Adrenal gland (tissue), 5 donors: Measurements from ENCODE around the gene SMIM45.

Experiments
- POLR2A ChIP-seq, 2 donors: fragments of 450-650 bp; IDR thresholded peaks; one replicate each; pipeline ENCODE4 v1.6.1; 2017; ENCODE audit warnings: antibody characterized with exemption in 2 of 2, mild to moderate bottlenecking in 2 of 2, moderate library complexity in 1 of 2
- TF ChIP-seq, protein P1 (sequence below), 6 experiments: fragments of 450-650 bp in 4 of 6; fragments of 200-600 bp in 2 of 6; sonication (generic) in 1 of 6; IDR thresholded peaks; 1 replicate in 5 of 6; 2 replicates in 1 of 6; pipeline versions ENCODE4 v1.5.1 to v1.8.0; 2016 to 2021; ENCODE audit warnings: antibody characterized with exemption in 6 of 6, mild to moderate bottlenecking in 2 of 6, moderate library complexity in 1 of 6
- donor health status: DM: no; HTN: no; CAD: no.

DNA sequence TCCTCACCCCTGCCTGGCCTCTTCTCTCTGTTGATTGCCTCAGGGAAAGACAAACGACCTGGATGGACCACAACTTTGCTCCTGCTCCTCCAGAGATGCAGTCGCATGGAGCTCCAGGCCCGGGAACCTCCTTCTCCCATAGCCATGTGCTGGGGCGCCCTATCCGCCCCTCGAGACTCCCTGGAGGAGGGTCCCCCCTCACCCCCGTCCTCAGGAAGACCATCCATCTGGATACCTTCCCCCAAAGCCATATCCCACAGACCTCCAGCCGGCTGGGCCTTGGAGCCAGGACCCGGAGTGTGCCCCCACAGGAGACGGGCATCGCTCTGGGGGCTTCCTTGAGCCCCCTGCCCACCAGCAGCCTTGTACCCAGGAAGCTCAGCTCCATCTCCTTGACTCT, 19.5 kb downstream of the SMIM45 start:
- TF ChIP-seq, protein P1, sequence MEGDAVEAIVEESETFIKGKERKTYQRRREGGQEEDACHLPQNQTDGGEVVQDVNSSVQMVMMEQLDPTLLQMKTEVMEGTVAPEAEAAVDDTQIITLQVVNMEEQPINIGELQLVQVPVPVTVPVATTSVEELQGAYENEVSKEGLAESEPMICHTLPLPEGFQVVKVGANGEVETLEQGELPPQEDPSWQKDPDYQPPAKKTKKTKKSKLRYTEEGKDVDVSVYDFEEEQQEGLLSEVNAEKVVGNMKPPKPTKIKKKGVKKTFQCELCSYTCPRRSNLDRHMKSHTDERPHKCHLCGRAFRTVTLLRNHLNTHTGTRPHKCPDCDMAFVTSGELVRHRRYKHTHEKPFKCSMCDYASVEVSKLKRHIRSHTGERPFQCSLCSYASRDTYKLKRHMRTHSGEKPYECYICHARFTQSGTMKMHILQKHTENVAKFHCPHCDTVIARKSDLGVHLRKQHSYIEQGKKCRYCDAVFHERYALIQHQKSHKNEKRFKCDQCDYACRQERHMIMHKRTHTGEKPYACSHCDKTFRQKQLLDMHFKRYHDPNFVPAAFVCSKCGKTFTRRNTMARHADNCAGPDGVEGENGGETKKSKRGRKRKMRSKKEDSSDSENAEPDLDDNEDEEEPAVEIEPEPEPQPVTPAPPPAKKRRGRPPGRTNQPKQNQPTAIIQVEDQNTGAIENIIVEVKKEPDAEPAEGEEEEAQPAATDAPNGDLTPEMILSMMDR (IDR thresholded peaks at IDR 0.05) = no peak
- TF ChIP-seq POLR2A (IDR thresholded peaks at IDR 0.05) = no peak
